ENCODE results near the gene NMB. TPM values are rescaled to one million over a fixed set of nuclear protein-coding genes. Genes with fewer than 3 reads are reported as not detected.

The NMB gene
- total RNA-seq, 1 experiment from 2014 or later = 3.4 TPM

- no peak for DNase-seq (ENCODE audit: low read depth)
These were observed 41.8 kb downstream of the NMB start for GRCh38 chr15:84616235-84616634.

GRCh38 chr15:84611631-84612030, 46.4 kb downstream of the NMB start:
- DNase-seq (ENCODE audit: low read depth) = no peak

- no peak for DNase-seq (ENCODE audit: low read depth)
These were observed 48.0 kb downstream of the NMB start for GRCh38 chr15:84609818-84610525.

GRCh38 chr15:84608707-84609284, 49.2 kb downstream of the NMB start:
- DNase-seq (ENCODE audit: low read depth) = no peak

GRCh38 chr15:84606653-84607120, 51.3 kb downstream of the NMB start:
- no peak for DNase-seq (ENCODE audit: low read depth)

GRCh38 chr15:84605554-84605882, 52.5 kb downstream of the NMB start:
- no peak for DNase-seq (ENCODE audit: low read depth)

Other genes with a start within 250 kb of the NMB start
- gene ZSCAN2, start 57.2 kb downstream of the NMB start, total RNA-seq (2014; rRNA removed; shearing (Covaris generic)) = 6.4 and 9.9 TPM in 2 replicates
- gene WDR73, start 3.9 kb downstream of the NMB start, total RNA-seq (2014; rRNA removed; shearing (Covaris generic)) = 19.3 and 42.7 TPM in 2 replicates
- gene SEC11A, start 57.9 kb upstream of the NMB start, total RNA-seq (2014; rRNA removed; shearing (Covaris generic)) = 109 and 150 TPM in 2 replicates
- gene ZNF592, start 90.4 kb upstream of the NMB start, total RNA-seq (2014; rRNA removed; shearing (Covaris generic)) = 1.4 and 2.1 TPM in 2 replicates
- gene ALPK3, start 159.2 kb upstream of the NMB start, total RNA-seq (2014; rRNA removed; shearing (Covaris generic)) = 0.11 and 0.24 TPM in 2 replicates
- gene SLC28A1, start 226.5 kb upstream of the NMB start, total RNA-seq (2014; rRNA removed; shearing (Covaris generic)) = not detected in 2 replicates